Measurements from ENCODE around the gene ADAM19. TPM values are rescaled to one million over a fixed set of nuclear protein-coding genes. Genes with fewer than 3 reads are reported as not detected.
A peak's percentile ranks its signal among the peaks of the same experiment; 100 is the strongest.

The ADAM19 gene
- total RNA-seq, 2 donors from 2014 or later = 1.9 to 8.1 TPM

GRCh38 chr5:157530226-157530972, 45.2 kb downstream of the ADAM19 start:
- Histone ChIP-seq H3K27ac (no peak overlapping the region), H3K4me3 (no peak overlapping the region), H3K9me3 (no peaks in the 10 kb centered on the region), H3K4me1 (replicated peaks) (no peaks in the 10 kb centered on the region), H3K27me3 (replicated peaks; ENCODE audit: insufficient read depth) (no peaks in the 10 kb centered on the region), H3K36me3 (no peaks in the 10 kb centered on the region)
- no peak for DNase-seq (ENCODE audit: low spot score)
- 78% methylated on average over 13 of the region's 13 CpGs for WGBS
- intact Hi-C loops (cut with DNase I) = no loop called here
- TF ChIP-seq POLR2AphosphoS5 (IDR thresholded peaks at IDR 0.05) (no peak), CTCF (IDR thresholded peaks at IDR 0.05) (no peak), POLR2A (IDR thresholded peaks at IDR 0.05) (no peak)

- no peaks in the 10 kb centered on the region for H3K36me3 ChIP-seq
- H3K4me1 ChIP-seq (replicated peaks) = no peaks in the 10 kb centered on the region
- TF ChIP-seq POLR2AphosphoS5 (IDR thresholded peaks at IDR 0.05) (no peak), CTCF (IDR thresholded peaks at IDR 0.05) (no peak), POLR2A (IDR thresholded peaks at IDR 0.05) (no peak)
- DNase-seq (ENCODE audit: low spot score) = no peak
- H3K27ac ChIP-seq = no peak overlapping the region
- H3K27me3 ChIP-seq (replicated peaks; ENCODE audit: insufficient read depth) = no peaks in the 10 kb centered on the region
- intact Hi-C loops (cut with DNase I) = no loop called here
- H3K9me3 ChIP-seq = no peaks in the 10 kb centered on the region
- 92% methylated on average over 1 of the region's 1 CpG for WGBS
- H3K4me3 ChIP-seq = no peak overlapping the region
These were observed 46.6 kb downstream of the ADAM19 start for GRCh38 chr5:157529002-157529401.

GRCh38 chr5:157528036-157528632, 47.4 kb downstream of the ADAM19 start:
- DNase-seq (ENCODE audit: low spot score) = no peak
- no peak for TF ChIP-seq CTCF (IDR thresholded peaks at IDR 0.05)
- TF ChIP-seq POLR2A (IDR thresholded peaks at IDR 0.05) = no peak
- peak; percentile 14 for TF ChIP-seq POLR2AphosphoS5 (IDR thresholded peaks at IDR 0.05)
- intact Hi-C loops (cut with DNase I) = no loop called here
- no peak overlapping the region for H3K4me3 ChIP-seq
- H3K36me3 ChIP-seq = no peaks in the 10 kb centered on the region
- H3K4me1 ChIP-seq (replicated peaks) = no peaks in the 10 kb centered on the region
- H3K27me3 ChIP-seq (replicated peaks; ENCODE audit: insufficient read depth) = no peaks in the 10 kb centered on the region
- peak overlapping the region in 1 of 2 donors; percentile 31 for H3K27ac ChIP-seq
- no peaks in the 10 kb centered on the region for H3K9me3 ChIP-seq
- WGBS = 13% methylated on average over 9 of the region's 9 CpGs

- H3K27ac ChIP-seq = no peak overlapping the region
- TF ChIP-seq POLR2A (IDR thresholded peaks at IDR 0.05) = no peak
- TF ChIP-seq CTCF (IDR thresholded peaks at IDR 0.05) = no peak
- TF ChIP-seq POLR2AphosphoS5 (IDR thresholded peaks at IDR 0.05) = no peak
- DNase-seq (ENCODE audit: low spot score) = no peak
- H3K4me3 ChIP-seq = no peak overlapping the region
- H3K4me1 ChIP-seq (replicated peaks) = no peaks in the 10 kb centered on the region
- no peaks in the 10 kb centered on the region for H3K27me3 ChIP-seq (replicated peaks; ENCODE audit: insufficient read depth)
- 83% methylated on average over 4 of the region's 4 CpGs for WGBS
- no peaks in the 10 kb centered on the region for H3K9me3 ChIP-seq
- intact Hi-C loops (cut with DNase I) = no loop called here
- H3K36me3 ChIP-seq = no peaks in the 10 kb centered on the region
These were observed 50.7 kb downstream of the ADAM19 start for GRCh38 chr5:157524887-157525286.

GRCh38 chr5:157523976-157524375, 51.6 kb downstream of the ADAM19 start:
- no peak overlapping the region for H3K4me3 ChIP-seq
- TF ChIP-seq POLR2A (IDR thresholded peaks at IDR 0.05) (no peak), POLR2AphosphoS5 (IDR thresholded peaks at IDR 0.05) (no peak), CTCF (IDR thresholded peaks at IDR 0.05) (no peak)
- intact Hi-C loops (cut with DNase I) = no loop called here
- DNase-seq (ENCODE audit: low spot score) = no peak
- H3K4me1 ChIP-seq (replicated peaks) = no peaks in the 10 kb centered on the region
- no peaks in the 10 kb centered on the region for H3K27me3 ChIP-seq (replicated peaks; ENCODE audit: insufficient read depth)
- no peaks in the 10 kb centered on the region for H3K36me3 ChIP-seq
- no peaks in the 10 kb centered on the region for H3K9me3 ChIP-seq
- 64% methylated on average over 4 of the region's 4 CpGs for WGBS
- H3K27ac ChIP-seq = no peak overlapping the region
